ENCODE measurements around the gene SLC25A23.

The SLC25A23 gene

DNA sequence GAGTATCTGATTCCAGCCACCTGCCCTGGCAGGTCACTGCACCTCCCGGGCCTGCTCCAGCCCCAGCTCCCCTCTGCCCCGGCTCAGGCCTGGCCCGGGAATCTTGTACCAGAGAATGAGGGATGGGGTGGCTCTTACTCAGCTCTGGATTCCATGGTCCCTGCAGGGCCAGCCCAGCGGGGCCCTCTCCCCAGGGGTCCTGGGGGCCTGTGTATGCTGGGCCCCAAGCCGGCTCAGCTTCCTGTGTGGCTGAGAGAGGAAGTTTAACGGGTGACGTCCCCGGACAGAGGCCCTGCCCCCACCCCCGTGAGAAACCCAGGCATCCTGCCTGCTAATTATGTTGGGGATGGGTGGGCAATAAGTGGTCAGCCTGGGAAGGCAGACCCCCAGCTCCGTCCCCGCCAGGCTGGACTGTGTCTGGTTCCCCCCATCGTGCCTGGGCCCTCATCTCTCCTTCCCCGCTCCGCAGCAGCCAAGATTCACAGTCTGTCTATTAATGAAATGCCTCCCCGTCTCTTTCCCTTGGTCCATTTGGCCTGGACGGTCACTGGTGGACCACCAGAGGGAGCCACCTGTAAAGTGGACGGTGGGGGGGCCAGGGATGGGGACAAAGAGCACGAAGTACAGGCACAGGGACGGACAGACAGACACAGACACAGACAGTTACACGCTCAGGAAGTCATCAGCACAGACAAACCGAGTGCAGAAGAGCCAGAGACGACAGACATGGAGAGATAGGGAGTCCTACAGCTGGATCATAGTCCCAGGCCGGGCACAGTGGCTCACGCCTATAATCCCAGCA lies 22.1 kb upstream of the SLC25A23 start, which contains the start of gene DENND1C:
DENND1C (minus strand) TSS at position 247 of the 802 bp plus-strand sequence; CDS start at position 155, 92 bp downstream.
- DNase-seq (ENCODE audit: low spot score), result no peak

DNA sequence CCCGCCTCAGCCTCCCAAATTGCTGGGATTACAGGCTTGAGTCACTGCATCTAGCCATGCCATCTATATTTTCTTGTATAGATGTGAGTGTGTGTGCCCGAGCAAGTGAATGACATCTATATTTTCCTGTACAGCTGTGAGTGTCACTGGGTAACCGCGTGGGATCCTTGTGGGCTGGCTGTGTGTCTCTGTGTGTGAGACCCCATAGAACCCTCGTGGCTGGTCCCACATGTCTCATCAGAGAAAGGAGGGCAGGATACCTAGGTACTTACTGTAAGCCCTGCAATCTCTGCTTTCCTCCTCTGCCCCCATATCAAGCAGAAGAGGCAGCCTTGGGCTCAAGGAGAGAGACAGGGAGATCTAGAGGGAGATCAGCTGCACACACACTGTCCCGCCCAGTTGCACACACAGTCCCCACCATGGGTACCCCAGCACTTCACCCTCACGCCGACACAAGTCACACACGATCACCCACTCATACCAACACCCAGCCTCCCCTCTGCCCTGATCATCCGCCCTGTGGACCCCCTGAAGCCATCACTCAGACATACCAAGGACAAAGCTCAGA lies 21.3 kb upstream of the SLC25A23 start:
- DNase-seq (ENCODE audit: low spot score), result no peak

GRCh38 chr19:6479836-6480398 lies 20.3 kb upstream of the SLC25A23 start:
- DNase-seq (ENCODE audit: low spot score), result no peak

- DNase-seq (ENCODE audit: low spot score), result no peak
Observed at GRCh38 chr19:6478815-6479214, 19.2 kb upstream of the SLC25A23 start.

DNA sequence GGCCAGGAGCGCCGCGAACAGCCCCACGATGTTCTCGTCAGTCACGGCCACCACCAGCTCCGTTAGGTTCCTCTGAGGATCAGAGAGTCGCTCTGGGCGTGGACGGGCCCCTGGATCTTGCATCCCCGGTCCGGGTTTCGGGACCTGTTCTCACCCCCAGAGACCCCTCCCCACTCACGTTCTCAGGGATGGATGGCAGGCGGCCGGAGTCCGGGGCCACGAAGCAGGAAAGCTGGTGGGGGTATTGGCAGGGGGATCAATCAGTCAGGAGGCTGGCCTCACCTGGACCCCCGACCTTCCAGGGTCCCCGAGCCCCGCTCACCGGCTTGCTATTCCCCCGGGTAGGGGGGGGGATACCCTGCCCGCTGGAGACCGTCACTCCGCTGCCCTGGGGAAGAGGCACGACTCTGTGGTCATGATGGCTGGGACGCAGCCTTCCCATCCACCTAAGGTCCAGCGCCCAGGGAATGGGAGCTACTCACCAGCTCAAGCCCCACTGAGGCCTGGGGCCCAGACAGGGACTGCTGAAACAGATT lies 17.4 kb upstream of the SLC25A23 start:
- DNase-seq (ENCODE audit: low spot score), result no peak

GRCh38 chr19:6476155-6476895 lies 16.7 kb upstream of the SLC25A23 start:
- peak; percentile 60 for DNase-seq (ENCODE audit: low spot score)

GRCh38 chr19:6475321-6476108 lies 15.9 kb upstream of the SLC25A23 start:
- no peak for DNase-seq (ENCODE audit: low spot score)

DNA sequence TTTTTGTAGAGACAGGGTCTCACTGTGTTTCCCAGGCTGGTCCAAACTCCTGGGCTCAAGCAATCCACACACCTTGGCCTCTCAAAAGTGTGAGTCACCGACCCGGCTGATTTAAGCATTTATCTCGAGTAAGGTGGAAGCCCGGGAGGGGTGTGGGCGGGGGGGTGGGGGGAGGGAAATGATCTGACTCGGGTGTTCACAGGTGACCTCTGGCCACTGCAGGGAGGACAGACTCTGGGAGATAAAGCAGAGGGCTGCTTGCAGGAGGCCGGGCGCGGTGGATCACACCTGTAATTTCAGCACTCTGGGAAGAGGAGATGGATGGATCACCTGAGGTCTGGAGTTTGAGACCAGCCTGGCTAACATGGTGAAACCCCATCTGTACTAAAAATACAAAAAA lies 14.1 kb upstream of the SLC25A23 start:
- DNase-seq (ENCODE audit: low spot score), result no peak

DNA sequence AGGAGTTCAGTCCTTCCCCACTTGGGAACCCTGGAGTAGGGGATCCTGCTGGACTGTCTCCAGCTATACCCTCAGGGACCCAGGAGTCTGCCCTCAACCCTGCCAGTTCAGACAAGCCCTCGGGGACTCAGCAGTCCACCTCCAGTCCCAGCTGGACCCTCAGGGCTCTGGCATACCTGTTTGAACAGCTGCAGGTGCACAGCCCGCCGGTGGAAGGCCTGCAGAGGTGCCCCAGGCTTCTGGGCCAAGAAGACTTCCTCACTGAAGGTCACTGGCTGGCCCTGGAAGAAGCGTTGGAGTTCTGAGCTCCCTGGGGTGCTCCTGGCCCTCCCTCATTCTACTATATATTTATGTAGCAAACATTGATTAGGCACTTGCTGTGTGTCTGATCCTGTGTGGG lies 13.1 kb upstream of the SLC25A23 start:
- DNase-seq (ENCODE audit: low spot score), result no peak

GRCh38 chr19:6471076-6471475 lies 11.5 kb upstream of the SLC25A23 start:
- DNase-seq (ENCODE audit: low spot score), result no peak

DNA sequence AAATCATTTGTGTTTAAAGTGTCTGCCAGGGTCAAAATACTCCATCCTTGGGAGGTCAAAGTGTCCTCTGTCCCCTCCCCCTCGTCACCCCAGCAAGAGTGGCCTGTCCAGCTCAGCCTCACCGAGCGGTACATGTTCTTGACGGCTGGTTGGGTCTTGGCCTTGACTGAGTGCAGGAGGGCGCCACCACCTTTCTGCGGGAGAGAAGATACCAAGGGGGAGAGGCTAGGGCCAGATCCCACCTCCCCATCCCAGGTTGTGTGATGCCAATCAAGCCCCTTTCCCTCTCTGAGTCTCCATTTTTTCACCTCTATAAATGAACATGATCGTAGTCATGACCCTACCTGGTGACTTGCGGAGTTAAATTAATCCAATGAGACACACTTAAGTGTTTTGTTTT lies 10.6 kb upstream of the SLC25A23 start:
- no peak for DNase-seq (ENCODE audit: low spot score)

GRCh38 chr19:6467384-6467783 lies 7.8 kb upstream of the SLC25A23 start:
- no peak for DNase-seq (ENCODE audit: low spot score)

DNA sequence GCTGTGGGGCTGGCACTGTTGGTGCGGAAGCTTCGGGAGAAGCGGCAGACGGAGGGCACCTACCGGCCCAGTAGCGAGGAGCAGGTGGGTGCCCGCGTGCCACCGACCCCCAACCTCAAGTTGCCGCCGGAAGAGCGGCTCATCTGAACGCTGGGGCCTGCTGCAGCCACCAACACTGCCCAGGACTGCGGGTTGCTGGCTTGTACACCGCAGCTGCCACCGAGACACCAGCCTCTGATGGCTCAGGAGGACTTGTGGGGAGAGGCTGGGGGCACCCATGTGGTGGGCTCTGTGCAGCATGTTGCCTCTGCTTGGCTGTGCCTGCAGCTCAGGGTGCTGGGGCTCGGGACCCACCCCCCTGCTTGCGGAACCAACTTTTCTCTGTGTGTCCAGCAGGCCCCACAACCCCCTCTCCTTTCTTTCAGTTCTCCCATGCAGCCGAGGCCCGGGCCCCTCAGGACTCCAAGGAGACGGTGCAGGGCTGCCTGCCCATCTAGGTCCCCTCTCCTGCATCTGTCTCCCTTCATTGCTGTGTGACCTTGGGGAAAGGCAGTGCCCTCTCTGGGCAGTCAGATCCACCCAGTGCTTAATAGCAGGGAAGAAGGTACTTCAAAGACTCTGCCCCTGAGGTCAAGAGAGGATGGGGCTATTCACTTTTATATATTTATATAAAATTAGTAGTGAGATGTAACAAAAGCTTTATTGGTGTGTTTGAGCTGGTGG lies 7.1 kb upstream of the SLC25A23 start:
- no peak for DNase-seq (ENCODE audit: low spot score)

- DNase-seq (ENCODE audit: low spot score), result no peak
Observed at GRCh38 chr19:6465663-6466062, 6.1 kb upstream of the SLC25A23 start.

GRCh38 chr19:6465006-6465405 lies 5.4 kb upstream of the SLC25A23 start:
- no peak for DNase-seq (ENCODE audit: low spot score)

- no peak for DNase-seq (ENCODE audit: low spot score)
Observed at GRCh38 chr19:6464070-6464873, 4.7 kb upstream of the SLC25A23 start, which contains the start of gene CRB3. CRB3 (plus strand) TSS chr19:6464271; CDS start chr19:6464702, 431 bp downstream.

DNA sequence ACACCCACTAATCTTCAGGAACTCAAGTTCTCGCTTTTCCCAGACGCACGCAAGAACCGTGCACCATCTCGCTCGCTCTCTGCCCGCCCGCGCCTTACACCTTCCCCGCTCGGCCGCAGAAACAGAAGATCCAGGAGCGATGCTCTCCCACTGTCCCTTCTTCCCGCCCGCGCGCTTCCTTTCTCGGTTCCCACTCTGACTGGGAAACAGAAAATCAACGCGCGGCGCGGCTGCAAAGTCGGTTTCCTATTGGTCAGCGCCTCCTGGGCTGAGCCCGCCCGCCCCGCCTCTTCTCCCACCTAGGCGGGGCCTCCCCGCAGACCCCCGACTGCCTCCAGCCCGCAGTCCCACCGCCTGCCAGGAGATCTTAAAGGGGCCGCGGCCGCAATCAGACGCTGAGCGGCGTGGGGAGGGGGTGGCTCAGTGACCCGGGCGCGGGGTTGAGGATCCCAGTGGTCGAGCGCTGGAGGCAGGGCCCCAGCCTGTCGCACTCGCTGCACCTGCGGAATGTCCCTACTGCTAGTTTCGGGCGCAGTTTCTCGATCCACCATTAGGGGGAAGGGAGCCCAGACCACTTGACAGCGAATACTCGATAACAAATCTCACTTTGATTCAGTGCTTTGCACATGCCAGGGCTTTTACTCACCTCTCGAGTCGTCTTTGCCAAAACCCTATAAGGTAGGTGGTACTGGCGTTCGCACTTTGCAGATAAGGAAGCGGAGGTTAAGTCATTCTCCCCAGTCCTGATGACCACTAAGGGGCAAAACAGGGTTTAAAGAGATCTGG lies 700 bp upstream of the SLC25A23 start:
- DNase-seq (ENCODE audit: low spot score), result peak; percentile 97

GRCh38 chr19:6458695-6459261 lies 814 bp downstream of the SLC25A23 start:
- DNase-seq (ENCODE audit: low spot score), result no peak
